ENCODE results near the gene CELF5. TPM values are rescaled to one million over a fixed set of nuclear protein-coding genes. Genes with fewer than 3 reads are reported as not detected.
A peak's percentile ranks its signal among the peaks of the same experiment; 100 is the strongest.
"Not testable (repeated sequence)": the region's sequence is repeated elsewhere in the genome, so short reads cannot be mapped to it uniquely, and the experiment has no call there.

CELF5 gene
- total RNA-seq, 4 donors from 2014 or later, result not detected

DNA sequence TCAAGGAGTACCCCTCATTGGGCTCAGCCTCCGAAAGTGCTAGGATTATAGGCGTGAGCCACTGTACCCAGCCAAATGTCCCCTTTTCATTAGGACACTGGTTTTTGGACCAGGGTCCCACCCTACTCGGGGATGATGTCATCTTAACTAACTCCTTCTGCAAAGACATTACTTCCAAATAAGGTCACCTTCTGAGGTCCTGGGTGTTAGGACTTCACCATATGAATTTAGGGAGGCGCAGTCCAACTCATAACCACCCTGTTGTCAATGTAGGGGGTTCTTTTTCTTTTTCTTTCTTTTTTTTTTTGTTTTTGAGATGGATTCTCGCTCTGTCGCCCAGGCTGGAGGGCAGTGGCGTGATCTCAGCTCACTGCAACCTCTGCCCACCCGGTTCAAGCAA lies 109.2 kb downstream of the CELF5 start:
- 79% methylated on average over 3 of the region's 8 CpGs; no CpG with 5 or more reads in 1 of the 2 donors for WGBS, 2 donors (ENCODE audit: low coverage in 1 of 2)
- Histone ChIP-seq H3K27me3 (no peaks in the 10 kb centered on the region), H3K27ac (peak overlapping the region; percentile 36 to 94 (median 92)), H3K9me3 (no peaks in the 10 kb centered on the region), H3K4me3 (no peak overlapping the region), H3K4me1 (peaks cover 17 to 59% (median 37%) of the 10 kb centered on the region in 3 donors), H3K36me3 (no peaks in the 10 kb centered on the region)
- TF ChIP-seq EP300 (IDR thresholded peaks at IDR 0.05) (no peak), POLR2A (IDR thresholded peaks at IDR 0.05) (no peak), POLR2AphosphoS5 (IDR thresholded peaks at IDR 0.05) (no peak)
- TF ChIP-seq, protein P1, sequence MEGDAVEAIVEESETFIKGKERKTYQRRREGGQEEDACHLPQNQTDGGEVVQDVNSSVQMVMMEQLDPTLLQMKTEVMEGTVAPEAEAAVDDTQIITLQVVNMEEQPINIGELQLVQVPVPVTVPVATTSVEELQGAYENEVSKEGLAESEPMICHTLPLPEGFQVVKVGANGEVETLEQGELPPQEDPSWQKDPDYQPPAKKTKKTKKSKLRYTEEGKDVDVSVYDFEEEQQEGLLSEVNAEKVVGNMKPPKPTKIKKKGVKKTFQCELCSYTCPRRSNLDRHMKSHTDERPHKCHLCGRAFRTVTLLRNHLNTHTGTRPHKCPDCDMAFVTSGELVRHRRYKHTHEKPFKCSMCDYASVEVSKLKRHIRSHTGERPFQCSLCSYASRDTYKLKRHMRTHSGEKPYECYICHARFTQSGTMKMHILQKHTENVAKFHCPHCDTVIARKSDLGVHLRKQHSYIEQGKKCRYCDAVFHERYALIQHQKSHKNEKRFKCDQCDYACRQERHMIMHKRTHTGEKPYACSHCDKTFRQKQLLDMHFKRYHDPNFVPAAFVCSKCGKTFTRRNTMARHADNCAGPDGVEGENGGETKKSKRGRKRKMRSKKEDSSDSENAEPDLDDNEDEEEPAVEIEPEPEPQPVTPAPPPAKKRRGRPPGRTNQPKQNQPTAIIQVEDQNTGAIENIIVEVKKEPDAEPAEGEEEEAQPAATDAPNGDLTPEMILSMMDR (IDR thresholded peaks at IDR 0.05), result no peak
- ATAC-seq, result no peak

DNA sequence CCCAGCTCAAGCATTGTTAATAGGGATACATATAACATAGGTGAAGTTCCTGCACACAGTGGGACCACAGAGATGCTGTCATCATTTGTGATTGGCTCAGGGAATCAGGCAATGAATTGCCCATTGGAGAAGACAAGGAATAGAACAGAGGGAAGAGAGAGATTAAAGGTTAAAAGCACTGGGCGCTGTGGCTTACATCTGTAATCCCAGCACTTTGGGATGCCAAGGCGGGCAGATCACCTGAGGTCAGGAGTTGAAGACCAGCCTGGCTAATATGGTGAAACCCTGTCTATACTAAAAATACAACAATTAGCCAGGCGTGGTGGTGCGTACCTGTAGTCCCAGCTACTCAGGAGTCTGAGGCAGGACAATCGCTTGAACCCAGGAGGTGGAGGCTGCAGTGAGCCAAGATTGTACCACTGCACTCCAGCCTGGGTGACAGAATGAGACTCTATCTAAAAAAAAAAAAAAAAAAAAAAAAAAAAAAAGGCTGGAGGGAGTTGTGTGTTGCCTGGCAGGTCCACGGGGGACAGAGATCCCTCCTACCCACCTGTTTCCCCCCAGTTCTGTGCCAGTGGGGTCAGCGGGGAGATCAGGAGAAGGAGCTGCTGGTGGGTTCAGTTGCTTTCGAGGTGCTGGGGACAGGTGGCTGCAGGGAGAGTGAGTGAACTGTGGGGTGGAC lies 110.4 kb downstream of the CELF5 start:
- WGBS, 2 donors (ENCODE audit: low coverage in 1 of 2), result 59 to 84% methylated on average over 3 of the region's 8 CpGs
- peaks cover 19 to 71% (median 41%) of the 10 kb centered on the region in 3 donors for H3K4me1 ChIP-seq

DNA sequence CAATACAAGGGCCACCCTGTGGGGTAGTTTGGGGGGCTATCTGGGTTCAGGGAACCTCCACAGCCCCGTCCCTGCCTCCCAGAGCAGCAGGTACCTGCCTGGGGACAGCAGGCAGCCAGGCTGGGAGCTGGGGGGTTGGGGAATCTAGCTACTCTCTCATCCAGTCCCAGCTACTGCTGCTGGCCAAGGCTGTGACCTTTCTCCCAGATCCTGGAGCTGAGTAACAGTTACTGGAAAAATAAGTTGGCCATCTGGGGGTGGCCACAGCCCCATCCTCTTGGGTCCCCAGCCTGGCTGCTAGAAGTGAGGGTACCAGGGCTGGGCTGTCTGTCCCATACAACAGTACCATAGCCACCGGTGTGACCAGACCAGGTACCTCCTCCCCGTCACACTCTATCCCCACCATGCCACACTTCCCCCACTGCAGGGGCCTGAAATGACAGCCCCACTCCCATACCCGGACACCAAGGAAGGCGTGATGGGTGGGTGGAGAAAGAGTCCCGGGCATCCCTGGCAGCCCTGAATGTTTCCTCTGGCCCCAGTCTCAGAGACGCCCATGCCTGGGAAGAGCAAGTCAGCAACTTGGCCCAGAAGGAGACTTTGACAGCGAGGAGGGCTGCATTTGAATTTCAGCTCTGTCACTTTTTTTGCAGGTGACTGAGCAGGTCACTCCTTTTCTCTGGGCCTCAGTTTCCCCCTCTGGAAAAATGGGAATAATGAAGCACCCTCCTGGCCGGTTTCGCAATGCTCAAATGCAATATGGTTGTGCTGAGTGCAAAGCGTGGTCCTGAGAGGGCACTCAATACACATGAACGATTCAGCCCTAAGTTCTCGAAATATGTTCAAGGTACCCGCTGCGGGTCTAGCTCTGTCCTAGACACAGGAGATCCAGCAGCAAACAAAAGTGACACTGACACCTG lies 111.2 kb downstream of the CELF5 start:
- Histone ChIP-seq H3K27ac (peak overlapping the region; percentile 79 to 94 (median 92)), H3K27me3 (no peaks in the 10 kb centered on the region), H3K4me3 (no peak overlapping the region), H3K36me3 (no peaks in the 10 kb centered on the region), H3K9me3 (no peaks in the 10 kb centered on the region), H3K4me1 (peaks cover 19 to 78% (median 41%) of the 10 kb centered on the region in 3 donors)
- WGBS, 2 donors (ENCODE audit: low coverage in 1 of 2), result 43 to 49% methylated on average over 4 to 7 of the region's 15 CpGs
- peak; percentile 57 for ATAC-seq
- TF ChIP-seq EP300 (IDR thresholded peaks at IDR 0.05), result no peak
- TF ChIP-seq POLR2AphosphoS5 (IDR thresholded peaks at IDR 0.05), result peak; percentile 91
- no peak for TF ChIP-seq POLR2A (IDR thresholded peaks at IDR 0.05)

More for the DNA sequence above, 110.4 kb downstream of the CELF5 start:
- peak; percentile 3 for TF ChIP-seq POLR2AphosphoS5 (IDR thresholded peaks at IDR 0.05)
- not testable (repeated sequence) for H3K9me3 ChIP-seq, ATAC-seq, H3K36me3 ChIP-seq, H3K27me3 ChIP-seq, H3K4me3 ChIP-seq
- peak overlapping the region; percentile 79 to 94 (median 92) for H3K27ac ChIP-seq

DNA sequence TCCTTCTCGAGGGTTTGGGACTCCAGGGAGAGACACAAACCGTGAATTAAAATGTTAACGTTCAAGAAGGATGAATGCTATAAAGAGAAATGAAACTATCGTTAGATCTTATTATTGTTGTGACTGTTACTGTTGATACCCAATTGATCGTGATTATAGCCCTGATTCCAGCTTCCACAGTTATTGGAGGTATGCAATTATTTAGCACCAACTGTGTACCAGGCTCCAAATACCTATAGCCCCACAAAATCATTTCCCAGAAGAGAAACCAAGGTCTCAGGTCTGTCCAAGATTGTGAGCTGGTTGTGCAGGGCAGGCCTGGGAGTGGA lies 111.9 kb downstream of the CELF5 start:
- no peaks in the 10 kb centered on the region for H3K9me3 ChIP-seq
- 21 to 36% methylated on average over 3 to 5 of the region's 5 CpGs for WGBS, 2 donors (ENCODE audit: low coverage in 1 of 2)
- H3K4me1 ChIP-seq, result peaks cover 19 to 78% (median 41%) of the 10 kb centered on the region in 3 donors
- TF ChIP-seq, protein P1 (IDR thresholded peaks at IDR 0.05), result no peak
- TF ChIP-seq EP300 (IDR thresholded peaks at IDR 0.05) (no peak), POLR2AphosphoS5 (IDR thresholded peaks at IDR 0.05) (no peak), POLR2A (IDR thresholded peaks at IDR 0.05) (no peak)
- no peak for ATAC-seq
- H3K27me3 ChIP-seq, result no peaks in the 10 kb centered on the region
- H3K27ac ChIP-seq, result peak overlapping the region; percentile 79 to 94 (median 92)
- H3K36me3 ChIP-seq, result no peaks in the 10 kb centered on the region
- H3K4me3 ChIP-seq, result no peak overlapping the region

DNA sequence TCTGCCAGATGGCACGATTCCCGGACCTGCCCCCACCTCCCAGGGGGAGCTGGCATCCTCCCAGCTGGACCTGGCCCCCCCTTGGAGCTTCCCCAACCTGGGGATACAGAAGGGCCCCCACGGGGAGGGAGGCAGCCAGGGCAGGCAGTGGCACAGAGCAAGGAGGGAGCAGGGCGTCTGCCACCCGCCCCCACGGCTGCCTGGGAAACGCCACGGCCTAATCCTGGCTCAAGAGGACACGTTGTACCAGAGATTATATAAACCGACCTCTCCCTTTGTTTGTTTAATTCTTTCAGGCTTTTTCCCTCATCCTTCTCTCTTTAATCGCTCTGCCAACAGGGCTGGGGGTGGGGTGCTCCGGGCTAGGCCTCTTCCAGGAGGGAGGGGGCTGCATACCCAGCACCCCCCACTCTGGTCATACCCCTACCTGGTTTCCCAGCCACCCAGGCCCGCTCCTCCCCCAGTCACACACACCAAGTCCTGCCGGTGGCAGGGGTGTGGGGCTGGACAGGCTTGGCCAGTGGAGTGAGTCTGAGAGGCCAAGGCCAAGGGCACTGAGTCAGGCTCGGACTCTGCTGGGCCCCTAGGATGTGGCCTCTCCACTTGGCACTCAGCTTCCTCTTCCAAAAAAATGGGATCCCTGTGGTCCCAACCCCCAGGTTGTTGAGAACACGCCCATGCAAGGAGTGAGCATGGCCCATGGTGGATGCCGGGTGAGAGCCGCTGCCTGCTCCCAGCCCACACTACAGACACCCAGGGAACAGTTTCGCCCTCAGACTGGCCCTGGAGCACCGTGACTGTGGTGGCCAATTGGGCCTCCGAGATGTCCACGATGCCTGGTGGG lies 112.4 kb downstream of the CELF5 start:
- Histone ChIP-seq H3K36me3 (no peaks in the 10 kb centered on the region), H3K27ac (peak overlapping the region; percentile 79 to 94 (median 92)), H3K4me1 (peaks cover 19 to 78% (median 41%) of the 10 kb centered on the region in 3 donors), H3K9me3 (no peaks in the 10 kb centered on the region), H3K4me3 (no peak overlapping the region), H3K27me3 (no peaks in the 10 kb centered on the region)
- 10 to 20% methylated on average over 8 of the region's 22 CpGs for WGBS, 2 donors (ENCODE audit: low coverage in 1 of 2)
- peak; percentile 94 for ATAC-seq
- TF ChIP-seq, protein P1 (IDR thresholded peaks at IDR 0.05), result peak in 1 of 4 experiments; percentile 24
- TF ChIP-seq POLR2A (IDR thresholded peaks at IDR 0.05) (no peak), EP300 (IDR thresholded peaks at IDR 0.05) (peak; percentile 94), POLR2AphosphoS5 (IDR thresholded peaks at IDR 0.05) (peak; percentile 100)
